SU-DHL-6 (cell line): ENCODE results near the gene SUMO1.

Experiments
- H2AFZ ChIP-seq: fragments of 200-600 bp; sonication (generic); 2 replicates; pipeline ENCODE4 v1.6.1; 2014; ENCODE audit warnings: low read depth, mild to moderate bottlenecking, moderate library complexity, mixed read lengths, antibody characterized with exemption, low read length; ENCODE audit not compliant: severe bottlenecking
- H3F3A ChIP-seq: fragments of 200-600 bp; shearing (Covaris generic); 2 replicates; pipeline ENCODE4 v1.6.0; 2016; ENCODE audit warnings: antibody characterized with exemption, mild to moderate bottlenecking; ENCODE audit not compliant: insufficient read depth
- H3K27ac ChIP-seq: fragments of 200-600 bp; sonication (generic); 2 replicates; pipeline ENCODE4 v1.5.1; 2016; ENCODE audit warnings: low read depth, mild to moderate bottlenecking, low read length, moderate library complexity, mixed read lengths
- H3K27me3 ChIP-seq: fragments of 200-600 bp; sonication (generic), shearing (Covaris generic); 2 replicates; pipeline ENCODE4 v1.6.0; 2014; ENCODE audit warnings: mild to moderate bottlenecking, low read length
- H3K36me3 ChIP-seq: fragments of 200-600 bp; sonication (generic); 2 replicates; pipeline ENCODE4 v1.6.1; 2014; ENCODE audit warnings: mild to moderate bottlenecking, low read length, mixed read lengths
- H3K4me2 ChIP-seq: fragments of 300-600, 200-600 bp; shearing (Covaris generic), sonication (generic); 2 replicates; pipeline ENCODE4 v1.6.0; 2014; ENCODE audit warnings: low read length, low read depth, mild to moderate bottlenecking; ENCODE audit not compliant: poor library complexity, severe bottlenecking
- H3K4me3 ChIP-seq: fragments of 200-600 bp; sonication (generic); 2 replicates; pipeline ENCODE4 v1.5.1; 2014; ENCODE audit warnings: antibody characterized with exemption, low read length, mild to moderate bottlenecking, mixed read lengths; ENCODE audit not compliant: insufficient read depth, poor library complexity, severe bottlenecking
- H3K79me2 ChIP-seq: fragments of 200-600 bp; sonication (generic); 2 replicates; pipeline ENCODE4 v1.6.1; 2014; ENCODE audit warnings: mild to moderate bottlenecking, low read length, moderate library complexity; ENCODE audit not compliant: insufficient read depth
- H3K9ac ChIP-seq: fragments of 200-600 bp; sonication (generic); 2 replicates; pipeline ENCODE4 v1.7.0; 2014; ENCODE audit warnings: mild to moderate bottlenecking, low read length
- H3K9me2 ChIP-seq: fragments of 200-600 bp; sonication (generic); replicated peaks from 2 replicates; pipeline ENCODE4 v1.6.1; 2014; ENCODE audit warnings: low read length; ENCODE audit not compliant: insufficient read depth
- H3K9me3 ChIP-seq: fragments of 200-600 bp; sonication (generic); 2 replicates; pipeline ENCODE4 v1.6.1; 2014; ENCODE audit warnings: low read length, mixed read lengths; ENCODE audit not compliant: insufficient read depth
- H4K20me1 ChIP-seq: fragments of 200-600 bp; sonication (generic); 2 replicates; pipeline ENCODE4 v1.6.1; 2014; ENCODE audit warnings: low read depth, mild to moderate bottlenecking, antibody characterized with exemption, low read length, moderate library complexity, mixed read lengths
- CTCF ChIP-seq: fragments of 200-600 bp; sonication (generic); IDR thresholded peaks from one replicate; pipeline ENCODE4 v1.5.1; 2017; ENCODE audit warnings: antibody characterized with exemption, mild to moderate bottlenecking, low read length, moderate library complexity; ENCODE audit not compliant: insufficient read depth, poor library complexity, severe bottlenecking
- EZH2phosphoT487 ChIP-seq: fragments of 200-600 bp; sonication (generic), shearing (Covaris generic); conservative IDR thresholded peaks from 2 replicates; pipeline ENCODE4 v1.6.1; 2018; ENCODE audit warnings: mild to moderate bottlenecking, antibody characterized with exemption, low read length, moderate library complexity, mixed read lengths

The SUMO1 gene

GRCh38 chr2:202196727-202197126 is 41.7 kb downstream of the SUMO1 start:
- Histone ChIP-seq H3K27me3 (no peaks in the 10 kb centered on the region), H3K9me3 (no peaks in the 10 kb centered on the region), H3K9me2 (no peaks in the 10 kb centered on the region), H3K27ac (no peak overlapping the region), H3K4me3 (no peak overlapping the region), H2AFZ (no peak overlapping the region), H3K9ac (no peak overlapping the region), H3K79me2 (no peaks in the 10 kb centered on the region), H3K36me3 (no peaks in the 10 kb centered on the region), H4K20me1 (no peaks in the 10 kb centered on the region), H3F3A (no peaks in the 10 kb centered on the region), H3K4me2 (no peak overlapping the region)
- TF ChIP-seq EZH2phosphoT487, result no peak
- no peak for TF ChIP-seq CTCF

GRCh38 chr2:202194418-202194817 is 44.0 kb downstream of the SUMO1 start:
- Histone ChIP-seq H2AFZ (no peak overlapping the region), H3K9me2 (no peaks in the 10 kb centered on the region), H3K9me3 (no peaks in the 10 kb centered on the region), H3K27me3 (no peaks in the 10 kb centered on the region), H3K4me2 (no peak overlapping the region), H3K79me2 (no peaks in the 10 kb centered on the region), H3K9ac (no peak overlapping the region), H3F3A (no peaks in the 10 kb centered on the region), H3K27ac (no peak overlapping the region), H3K4me3 (no peak overlapping the region), H4K20me1 (no peaks in the 10 kb centered on the region), H3K36me3 (no peaks in the 10 kb centered on the region)
- no peak for TF ChIP-seq CTCF
- TF ChIP-seq EZH2phosphoT487, result no peak

GRCh38 chr2:202193881-202194353 is 44.5 kb downstream of the SUMO1 start:
- H4K20me1 ChIP-seq, result no peaks in the 10 kb centered on the region
- H3K4me2 ChIP-seq, result no peak overlapping the region
- H3K4me3 ChIP-seq, result no peak overlapping the region
- TF ChIP-seq EZH2phosphoT487, result no peak
- TF ChIP-seq CTCF, result no peak
- H3K27me3 ChIP-seq, result no peaks in the 10 kb centered on the region
- H3K36me3 ChIP-seq, result no peaks in the 10 kb centered on the region
- H3K79me2 ChIP-seq, result no peaks in the 10 kb centered on the region
- H3F3A ChIP-seq, result no peaks in the 10 kb centered on the region
- no peaks in the 10 kb centered on the region for H3K9me2 ChIP-seq
- H2AFZ ChIP-seq, result no peak overlapping the region
- H3K27ac ChIP-seq, result no peak overlapping the region
- no peaks in the 10 kb centered on the region for H3K9me3 ChIP-seq
- no peak overlapping the region for H3K9ac ChIP-seq
